Germinal center (tissue), 1 donor: ENCODE data around the gene KCNT2.
"Not testable (repeated sequence)": the region's sequence is repeated elsewhere in the genome, so short reads cannot be mapped to it uniquely, and the experiment has no call there.

Source experiments
- DNase-seq: peaks from one replicate; pipeline ENCODE4 v3.0.0; 2012; ENCODE audit warnings: mixed read lengths, low spot score

Gene KCNT2

GRCh38 chr1:196312739-196313138 is 295.5 kb downstream of the KCNT2 start:
- DNase-seq, result no peak

GRCh38 chr1:196309386-196309785 is 298.9 kb downstream of the KCNT2 start:
- DNase-seq, result no peak

DNA sequence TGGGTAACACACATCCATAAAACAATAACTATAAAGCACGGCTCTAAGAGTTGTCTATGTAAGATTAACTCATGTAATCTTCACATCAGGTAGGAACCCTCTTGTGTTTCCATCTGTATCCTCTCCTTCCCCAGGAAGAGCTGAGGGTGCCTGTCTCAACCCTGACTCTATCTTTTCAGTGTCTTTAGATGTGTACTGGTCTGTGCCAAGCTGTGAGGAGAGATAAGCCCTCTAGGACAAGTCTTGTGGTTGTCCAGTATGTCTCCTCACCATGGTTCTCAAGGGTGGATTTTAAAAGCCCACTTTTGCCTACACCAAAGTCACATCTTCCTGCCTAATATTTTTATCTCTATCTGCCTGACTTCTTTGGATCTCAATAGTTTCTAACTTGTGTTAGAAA is 300.1 kb downstream of the KCNT2 start:
- no peak for DNase-seq

- DNase-seq, result no peak
These were observed 301.8 kb downstream of the KCNT2 start for GRCh38 chr1:196306421-196306820.

DNA sequence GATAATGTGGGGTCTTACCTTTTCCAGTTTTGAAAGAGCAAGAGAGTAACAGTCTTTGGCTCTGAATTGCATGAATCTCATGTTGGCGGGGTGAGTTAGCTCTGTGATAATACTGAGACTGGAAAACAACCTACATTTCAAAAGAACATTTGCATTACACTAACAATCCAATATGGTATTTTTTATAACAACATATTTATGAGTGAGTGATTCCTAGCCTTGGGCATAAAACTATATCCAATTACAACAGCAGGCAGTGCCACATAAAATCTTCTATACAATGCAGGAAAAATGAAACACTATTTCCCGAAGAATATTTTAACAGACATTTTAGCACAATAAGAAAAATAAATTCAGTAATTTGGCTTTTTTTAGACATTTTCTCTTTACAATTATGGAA is 303.0 kb downstream of the KCNT2 start:
- no peak for DNase-seq

- no peak for DNase-seq
These were observed 305.3 kb downstream of the KCNT2 start for GRCh38 chr1:196302981-196303380.

DNA sequence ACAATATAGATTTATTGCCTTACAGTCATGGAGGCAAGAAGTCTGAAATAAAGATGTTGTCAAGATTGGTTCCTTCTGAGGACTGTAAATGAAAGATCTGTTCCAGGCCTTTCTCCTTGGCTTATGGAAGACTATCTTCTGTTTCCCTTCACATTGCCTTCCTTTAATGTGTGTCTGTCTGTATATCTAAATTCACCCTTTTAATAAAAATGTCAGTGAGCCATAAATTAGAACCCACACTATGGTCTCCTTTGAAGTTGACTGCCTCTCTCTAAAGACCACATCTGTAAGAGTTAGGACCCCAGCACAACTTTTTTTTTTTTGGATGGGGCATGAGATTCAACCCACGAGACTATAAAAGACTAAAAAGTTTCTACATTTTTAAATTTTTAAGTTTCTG is 305.8 kb downstream of the KCNT2 start:
- DNase-seq, result no peak

GRCh38 chr1:196295766-196296165 is 312.5 kb downstream of the KCNT2 start:
- no peak for DNase-seq

DNA sequence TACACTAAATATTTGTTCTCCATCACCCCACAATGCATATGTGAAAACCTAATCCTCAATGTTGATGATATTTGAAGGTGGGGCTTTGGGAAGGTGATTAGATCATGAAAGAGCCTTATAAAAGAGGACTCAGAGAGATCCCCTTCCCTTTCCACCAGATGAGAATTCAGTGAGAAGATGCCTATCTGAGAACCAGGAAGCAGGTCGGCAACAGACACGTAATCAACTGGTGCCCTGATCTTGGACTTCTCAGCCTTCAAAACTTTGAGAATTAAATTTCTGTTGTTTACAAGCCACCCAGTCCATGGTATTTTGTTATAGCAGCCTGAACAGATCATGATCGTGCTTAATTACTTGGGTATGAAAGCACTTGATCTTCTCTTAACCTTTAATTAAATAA is 329.4 kb downstream of the KCNT2 start:
- DNase-seq, result no peak

GRCh38 chr1:196277860-196278259 is 330.4 kb downstream of the KCNT2 start:
- DNase-seq, result no peak

DNA sequence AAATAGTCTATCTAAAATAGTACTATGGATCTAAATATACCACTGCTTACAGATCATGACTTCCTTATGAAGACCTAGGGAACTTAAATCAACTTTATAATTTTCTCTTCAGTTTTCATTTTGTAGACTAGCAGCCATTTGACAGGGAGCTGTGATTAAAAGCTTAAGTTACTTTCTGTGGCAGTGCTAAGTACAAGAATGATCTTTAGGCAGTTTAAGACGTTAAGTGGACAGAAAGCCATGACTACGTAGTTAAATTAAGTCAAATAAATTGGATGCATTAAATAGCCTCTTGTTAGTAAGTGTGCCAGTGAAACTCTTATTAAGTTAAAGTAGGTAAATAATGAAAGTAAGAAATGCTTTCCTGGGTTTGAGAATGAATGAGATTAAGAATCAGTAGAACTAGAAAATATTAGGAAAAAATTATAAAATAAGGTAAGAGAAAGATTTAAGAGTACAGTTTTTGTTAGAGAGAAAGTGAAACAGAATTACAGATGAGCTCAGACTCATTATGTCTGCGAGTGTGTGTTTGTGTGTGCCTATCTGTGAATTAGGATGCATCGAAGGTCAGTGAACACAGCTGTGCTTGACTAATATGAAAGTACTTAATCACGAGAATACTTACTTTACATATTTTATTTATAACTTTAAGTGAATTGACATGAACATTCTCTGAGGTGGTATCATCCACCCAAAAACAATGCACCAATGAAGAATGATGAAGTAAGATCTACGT is 336.9 kb downstream of the KCNT2 start:
- DNase-seq, result no peak

DNA sequence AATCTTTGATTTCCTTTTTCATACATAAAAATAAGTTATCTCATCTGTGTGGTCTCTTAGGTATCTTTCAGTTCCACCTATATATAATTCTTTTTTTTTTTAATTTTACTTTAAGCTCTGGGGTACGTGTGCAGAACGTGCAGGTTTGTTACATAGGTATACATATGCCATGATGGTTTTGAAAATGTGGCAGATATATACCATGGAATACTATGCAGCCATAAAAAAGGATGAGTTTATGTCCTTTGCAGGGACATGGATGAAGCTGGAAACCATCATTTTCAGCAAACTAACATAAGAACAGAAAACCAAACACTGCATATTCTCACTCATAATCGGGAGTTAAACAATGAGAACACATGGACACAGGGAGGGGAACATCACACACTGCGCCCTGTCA is 345.2 kb downstream of the KCNT2 start:
- not testable (repeated sequence) for DNase-seq

DNA sequence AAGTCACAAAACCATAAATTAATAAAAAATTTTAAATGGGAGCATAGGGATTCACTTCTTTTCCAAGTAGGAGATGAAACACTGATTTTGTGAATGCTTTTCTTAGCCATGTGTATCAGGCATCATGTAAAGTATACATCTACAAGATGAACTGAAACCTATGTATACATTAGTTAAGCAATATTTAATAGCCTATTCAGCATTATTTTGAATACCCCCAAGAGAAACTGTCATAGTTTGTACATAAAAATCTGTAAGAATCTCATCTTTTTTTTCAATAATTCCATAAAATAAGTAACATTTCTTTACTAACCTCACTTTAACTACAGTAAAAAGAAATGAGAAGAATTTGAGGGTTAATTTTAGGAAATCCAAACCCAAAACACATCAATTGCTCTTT is 348.0 kb downstream of the KCNT2 start:
- DNase-seq, result no peak

GRCh38 chr1:196259316-196259715 is 348.9 kb downstream of the KCNT2 start:
- DNase-seq, result no peak

GRCh38 chr1:196255762-196256161 is 352.5 kb downstream of the KCNT2 start:
- no peak for DNase-seq

- DNase-seq, result no peak
These were observed 378.7 kb downstream of the KCNT2 start for GRCh38 chr1:196229546-196229945.

DNA sequence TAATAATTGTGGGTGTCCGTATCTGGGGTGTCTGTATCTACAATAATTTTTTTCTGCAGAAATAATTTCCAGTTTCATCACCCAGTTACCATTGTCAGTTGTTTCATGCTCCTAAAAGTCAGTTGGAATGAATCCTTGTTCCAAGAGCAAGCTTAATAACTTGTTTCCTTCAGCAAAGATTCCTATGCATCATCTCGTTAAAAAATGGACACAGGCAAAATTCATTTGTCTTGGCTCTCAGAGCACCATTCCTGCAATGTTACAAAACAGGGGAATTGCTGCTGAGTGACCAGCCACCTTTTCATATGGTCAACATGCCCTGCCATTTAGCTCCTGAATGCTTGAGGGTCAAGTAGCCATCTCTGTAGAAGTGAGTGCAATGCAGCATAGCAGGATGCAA is 393.4 kb downstream of the KCNT2 start:
- no peak for DNase-seq

GRCh38 chr1:196209983-196210382 is 398.3 kb downstream of the KCNT2 start:
- no peak for DNase-seq

- no peak for DNase-seq
These were observed 399.0 kb downstream of the KCNT2 start for GRCh38 chr1:196209265-196209664.

- no peak for DNase-seq
These were observed 400.5 kb downstream of the KCNT2 start for GRCh38 chr1:196207612-196208217.

- no peak for DNase-seq
These were observed 402.4 kb downstream of the KCNT2 start for GRCh38 chr1:196205882-196206281.

GRCh38 chr1:196196486-196196885 is 411.8 kb downstream of the KCNT2 start:
- DNase-seq, result no peak

DNA sequence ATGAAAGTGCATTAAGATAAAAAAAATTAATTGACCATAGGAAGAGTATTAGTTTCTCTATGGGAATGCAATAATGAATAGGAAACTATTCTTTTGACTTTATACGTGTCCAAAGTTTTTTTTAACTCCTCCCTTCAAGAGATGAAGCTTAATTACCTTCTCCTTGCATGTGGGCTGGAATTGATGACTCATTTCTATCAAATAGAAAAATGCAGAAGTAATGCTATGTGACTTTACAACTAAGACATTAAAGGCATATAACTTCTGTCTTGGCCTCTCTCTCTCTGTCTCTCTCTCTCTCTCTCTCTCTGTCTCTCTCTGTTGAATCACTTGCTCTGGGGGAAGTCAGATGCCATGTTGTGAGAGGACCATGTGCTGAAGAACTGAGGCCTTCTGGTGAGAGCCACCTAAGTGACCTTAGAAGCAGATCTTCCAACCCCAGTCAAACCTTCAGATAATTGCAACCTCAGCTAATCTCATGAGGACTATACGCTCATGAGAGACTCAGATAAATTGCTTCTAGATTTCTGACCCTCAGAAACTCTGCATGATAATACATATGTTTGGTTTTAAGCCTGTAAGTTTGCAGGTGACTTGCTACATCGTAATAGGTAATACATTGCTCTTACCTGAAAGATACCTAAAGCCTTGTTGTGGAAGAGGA is 414.2 kb downstream of the KCNT2 start:
- DNase-seq, result no peak
